Sigmoid colon (tissue), 7 donors: ENCODE measurements around the gene MBP. TPM values are rescaled to one million over a fixed set of nuclear protein-coding genes. Genes with fewer than 3 reads are reported as not detected.
A peak's percentile ranks its signal among the peaks of the same experiment; 100 is the strongest.

ENCODE experiments used
- DNase-seq: peaks from one replicate; pipeline ENCODE4 v3.0.0-alpha.2; 2019
- H3K27ac ChIP-seq, 4 donors: fragments of 200-600 bp; sonication (generic); one replicate each; pipeline ENCODE4 v1.5.1; 2016 to 2019; ENCODE audit warnings: mild to moderate bottlenecking in 1 of 4
- H3K27me3 ChIP-seq, 3 donors: fragments of 200-600 bp; sonication (generic); one replicate each; pipeline ENCODE4 v1.5.1; 2019; ENCODE audit warnings: mild to moderate bottlenecking in 1 of 3
- H3K36me3 ChIP-seq, 4 donors: fragments of 200-600 bp; sonication (generic); one replicate each; pipeline ENCODE4 v1.5.1; 2016 to 2019
- H3K4me1 ChIP-seq, 4 donors: fragments of 200-600 bp; sonication (generic); one replicate each; pipeline ENCODE4 v1.5.1; 2017 to 2019
- H3K4me3 ChIP-seq, 4 donors: fragments of 200-600 bp; sonication (generic); one replicate each; pipeline ENCODE4 v1.5.1; 2017 to 2019; ENCODE audit warnings: mild to moderate bottlenecking in 2 of 4, moderate library complexity in 1 of 4
- H3K9me3 ChIP-seq, 4 donors: fragments of 200-600 bp in 3 of 4; sonication (generic) in 3 of 4; one replicate each; pipeline versions ENCODE4 v1.5.1 to v1.6.1; 2013 to 2019
- CTCF ChIP-seq, 4 experiments: fragments of 450-650 bp in 3 of 4; fragments of 200-600 bp in 1 of 4; IDR thresholded peaks; one replicate each; pipeline ENCODE4 v1.5.1; 2016 to 2019; ENCODE audit warnings: antibody characterized with exemption in 4 of 4, mild to moderate bottlenecking in 3 of 4, moderate library complexity in 2 of 4
- EP300 ChIP-seq, 4 donors: sonication (generic); formaldehyde crosslinking; IDR thresholded peaks; one replicate each; pipeline ENCODE4 v1.6.1; 2017; ENCODE audit warnings: antibody characterized with exemption in 4 of 4
- POLR2A ChIP-seq, 2 donors: fragments of 450-650 bp; IDR thresholded peaks; one replicate each; pipeline ENCODE4 v1.6.1; 2016; ENCODE audit warnings: antibody characterized with exemption in 2 of 2, mild to moderate bottlenecking in 2 of 2, moderate library complexity in 2 of 2
- POLR2AphosphoS5 ChIP-seq, 4 donors: sonication (generic); formaldehyde crosslinking; IDR thresholded peaks; one replicate each; pipeline ENCODE4 v1.6.1; 2017; ENCODE audit warnings: antibody characterized with exemption in 4 of 4
- WGBS, 2 donors: extraction: QIAGEN DNeasy Blood & Tissue Kit; methylation state at CpG; one replicate each; pipeline ENCODE4 v1.1.7; 2013; 5-methylcytosine and 5-hydroxymethylcytosine counted together
- intact Hi-C: fragments of 100-400 bp; cut with DNase I; formaldehyde crosslinking; loops from one replicate; pipeline ENCODE4 v1.15.1; 2023
- polyA plus RNA-seq, 3 donors: library from polyadenylated mRNA; stranded (reverse); fragments of 200-250 nt; gene quantifications; one replicate each; pipeline ENCODE4 v1.2.3, GENCODE V29; 2013
- total RNA-seq, 4 donors: library from RNA; depleted of rRNA; stranded (reverse); fragments of >200 nt; gene quantifications; one replicate each; pipeline ENCODE4 v1.1.0, GENCODE V29; 2016
- donor health status: healthy with polysubstance abuse.
- donor health status: Bipolar disorder and iron deficiency.
- donor health status: healthy.

Gene MBP
- total and polyA plus RNA-seq, 7 donors = 18.3 to 30.7 (median 24.0) TPM

GRCh38 chr18:77070627-77071026 lies 62.0 kb downstream of the MBP start:
- Histone ChIP-seq H3K27me3 (no peaks in the 10 kb centered on the region), H3K4me1 (peaks cover 0 to 50% (median 30%) of the 10 kb centered on the region in 4 donors), H3K27ac (peak overlapping the region in 3 of 4 donors; percentile 47 to 75 (median 62)), H3K9me3 (no peaks in the 10 kb centered on the region), H3K36me3 (no peaks in the 10 kb centered on the region), H3K4me3 (no peak overlapping the region)
- WGBS, 2 donors = 87 to 97% methylated on average over 16 of the region's 16 CpGs
- intact Hi-C loops = no loop called here
- no peak for TF ChIP-seq EP300 (IDR thresholded peaks at IDR 0.05)
- TF ChIP-seq POLR2AphosphoS5 (IDR thresholded peaks at IDR 0.05) = no peak
- DNase-seq = no peak

- intact Hi-C loops = loop anchor here (5.0 kb wide), 1 partner anchor 142 kb away; no protein-coding TSS in a partner anchor
- Histone ChIP-seq H3K27me3 (no peaks in the 10 kb centered on the region), H3K4me1 (peaks cover 0 to 50% (median 30%) of the 10 kb centered on the region in 4 donors), H3K4me3 (no peak overlapping the region), H3K27ac (peak overlapping the region in 3 of 4 donors; percentile 47 to 78 (median 75)), H3K9me3 (no peaks in the 10 kb centered on the region), H3K36me3 (no peaks in the 10 kb centered on the region)
- no peak for DNase-seq
- 85 to 91% methylated on average over 13 of the region's 13 CpGs for WGBS, 2 donors
- TF ChIP-seq POLR2AphosphoS5 (IDR thresholded peaks at IDR 0.05) = no peak
- TF ChIP-seq POLR2A (IDR thresholded peaks at IDR 0.05) = no peak
- TF ChIP-seq CTCF (IDR thresholded peaks at IDR 0.05) = no peak
Measured at GRCh38 chr18:77069931-77070330, 62.7 kb downstream of the MBP start.

GRCh38 chr18:77069482-77069881 lies 63.1 kb downstream of the MBP start:
- Histone ChIP-seq H3K4me1 (peaks cover 0 to 50% (median 30%) of the 10 kb centered on the region in 4 donors), H3K27ac (peak overlapping the region; percentile 63 to 78 (median 72)), H3K4me3 (no peak overlapping the region), H3K9me3 (no peaks in the 10 kb centered on the region), H3K27me3 (no peaks in the 10 kb centered on the region), H3K36me3 (no peaks in the 10 kb centered on the region)
- 93 to 94% methylated on average over 14 of the region's 14 CpGs for WGBS, 2 donors
- no peak for DNase-seq
- intact Hi-C loops = loop anchor here (5.0 kb wide), 1 partner anchor 143 kb away; no protein-coding TSS in a partner anchor
- TF ChIP-seq POLR2A (IDR thresholded peaks at IDR 0.05) (no peak), CTCF (IDR thresholded peaks at IDR 0.05) (no peak), POLR2AphosphoS5 (IDR thresholded peaks at IDR 0.05) (no peak), EP300 (IDR thresholded peaks at IDR 0.05) (no peak)

GRCh38 chr18:77068321-77069312 lies 64.0 kb downstream of the MBP start:
- Histone ChIP-seq H3K27me3 (no peaks in the 10 kb centered on the region), H3K36me3 (no peaks in the 10 kb centered on the region), H3K4me3 (no peak overlapping the region), H3K9me3 (no peaks in the 10 kb centered on the region), H3K4me1 (peaks cover 0 to 50% (median 30%) of the 10 kb centered on the region in 4 donors), H3K27ac (peak overlapping the region; percentile 63 to 78 (median 72))
- intact Hi-C loops = loop anchor here (5.0 kb wide), 1 partner anchor 144 kb away; no protein-coding TSS in a partner anchor
- TF ChIP-seq POLR2AphosphoS5 (IDR thresholded peaks at IDR 0.05) (no peak), CTCF (IDR thresholded peaks at IDR 0.05) (no peak), POLR2A (IDR thresholded peaks at IDR 0.05) (no peak), EP300 (IDR thresholded peaks at IDR 0.05) (no peak)
- DNase-seq = no peak
- 59 to 73% methylated on average over 15 of the region's 15 CpGs for WGBS, 2 donors
